Panc1 (cell line): ENCODE measurements around the gene TMEM168. TPM values are rescaled to one million over a fixed set of nuclear protein-coding genes. Genes with fewer than 3 reads are reported as not detected.

Source experiments
- ATAC-seq: fragments of 200-7000 bp; cut with Tn5 transposase; 2 replicates; pipeline ENCODE4 v1.9.1; 2020; ENCODE audit warnings: mild to moderate bottlenecking, moderate library complexity
- BruUV-seq: library from RNA; stranded (reverse); fragments of 400-500 nt; replicated peaks from 2 replicates; lab custom pipeline; 2021; lab: Mats Ljungman, UMichigan
- CTCF ChIA-PET: fragments of 300-600 bp; sonication (Branson Sonifier 250); formaldehyde crosslinking; loops from one replicate; lab custom pipeline; 2022; ENCODE audit warnings: antibody characterized with exemption; lab: Charles Lee
- POLR2A ChIA-PET: fragments of 300-600 bp; sonication (Branson Sonifier 250); formaldehyde crosslinking; loops from one replicate; lab custom pipeline; 2022; ENCODE audit warnings: antibody characterized with exemption; lab: Charles Lee
- DNase-seq: peaks from one replicate; pipeline ENCODE4 v3.0.0-alpha.2; 2010; ENCODE audit warnings: low read depth, low spot score
- H3K27ac ChIP-seq: 2 replicates; pipeline ENCODE4 v1.5.1; 2011; ENCODE audit warnings: mild to moderate bottlenecking, low read length, inconsistent platforms
- H3K27me3 ChIP-seq: fragments of 200-500 bp; sonication (Bioruptor generic); 2 replicates; pipeline ENCODE4 v1.6.0; 2014; ENCODE audit warnings: low read length, inconsistent platforms; ENCODE audit not compliant: control insufficient read depth, insufficient read depth
- H3K36me3 ChIP-seq: fragments of 200-500 bp; sonication (Bioruptor generic); 2 replicates; pipeline ENCODE4 v1.5.1; 2014; ENCODE audit warnings: inconsistent platforms, mild to moderate bottlenecking, low read length, moderate library complexity; ENCODE audit not compliant: control insufficient read depth, insufficient read depth
- H3K4me1 ChIP-seq: 2 replicates; pipeline ENCODE4 v1.5.1; 2011; ENCODE audit warnings: inconsistent platforms, mild to moderate bottlenecking, low read length, moderate library complexity; ENCODE audit not compliant: control insufficient read depth, insufficient read depth
- H3K4me3 ChIP-seq, 2 experiments: 2 replicates each; pipeline ENCODE4 v1.5.1; 2011 to 2012; ENCODE audit warnings: low read depth in 2 of 2, low read length in 2 of 2, mild to moderate bottlenecking in 2 of 2, inconsistent platforms in 1 of 2, moderate library complexity in 1 of 2
- H3K9me3 ChIP-seq: fragments of 200-500 bp; sonication (Bioruptor generic); 2 replicates; pipeline ENCODE4 v1.5.1; 2014; ENCODE audit warnings: low read depth, mild to moderate bottlenecking, inconsistent platforms, low read length, moderate library complexity; ENCODE audit not compliant: control insufficient read depth, insufficient read depth
- POLR2AphosphoS5 ChIP-seq: IDR thresholded peaks from 2 replicates; pipeline ENCODE4 v1.6.1; 2012; ENCODE audit warnings: mild to moderate bottlenecking, low read depth, low read length, moderate library complexity
- SIN3A ChIP-seq: IDR thresholded peaks from 2 replicates; pipeline ENCODE4 v1.6.1; 2012; ENCODE audit warnings: low read depth, mild to moderate bottlenecking, low read length, moderate library complexity, borderline replicate concordance; ENCODE audit not compliant: insufficient read depth
- TCF7L2 ChIP-seq: IDR thresholded peaks from 2 replicates; pipeline ENCODE4 v1.6.1; 2011; ENCODE audit warnings: mild to moderate bottlenecking, low read depth, low read length, inconsistent platforms
- in situ Hi-C: cut with HindIII; loops from 2 replicates; pipeline ENCODE4 v1.10.0; 2016; ENCODE audit warnings: low sequenced_read_pairs, low pct_unique_long_range_greater_than_20kb
- intact Hi-C: fragments of 100-400 bp; cut with micrococcal nuclease; formaldehyde crosslinking; loops from one replicate; pipeline ENCODE4 v1.10.0; 2022; ENCODE audit not compliant: unreplicated experiment
- total RNA-seq: library from RNA; stranded (reverse); gene quantifications from one replicate; pipeline ENCODE4 v1.2.1, GENCODE V29; 2021; ENCODE audit not compliant: unreplicated experiment
- TF ChIP-seq, protein P1 (sequence below), 2 experiments: IDR thresholded peaks; 2 replicates each; pipeline ENCODE4 v1.6.1; 2011 to 2012; ENCODE audit warnings: low read depth in 2 of 2, control low read depth in 1 of 2, low read length in 1 of 2, mild to moderate bottlenecking in 1 of 2, moderate library complexity in 1 of 2; ENCODE audit not compliant: insufficient read depth in 1 of 2
- TF ChIP-seq, protein P2 (sequence below): fragments of 450-650 bp; IDR thresholded peaks from 2 replicates; pipeline ENCODE4 v1.5.1; 2017; ENCODE audit warnings: mild to moderate bottlenecking

Gene TMEM168
- total RNA-seq, 1 experiment from 2014 or later, result 0.26 TPM

DNA sequence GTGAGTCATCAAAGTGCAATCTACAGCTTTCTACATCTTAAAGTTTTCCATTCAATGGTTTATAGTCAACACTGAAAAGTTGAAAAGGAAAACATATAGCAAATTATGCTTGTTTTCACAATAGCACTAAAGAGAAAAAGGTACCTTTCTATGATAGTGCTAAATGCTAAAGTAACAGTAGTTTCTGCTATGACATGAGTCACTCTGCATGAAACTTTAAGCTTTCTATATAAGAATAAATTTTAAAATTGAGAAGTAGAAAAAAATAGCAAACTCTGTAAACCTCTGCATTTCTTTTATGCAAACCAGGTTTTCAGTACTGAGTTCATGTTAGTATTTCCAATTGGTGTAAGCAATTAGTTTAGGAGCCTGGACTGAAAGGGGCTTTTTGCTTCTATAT is 31.2 kb upstream of the TMEM168 start:
- no TSS peak for BruUV-seq
- DNase-seq (no peak), ATAC-seq (no peak)
- CTCF ChIA-PET, result no interaction called here
- no peak overlapping the region for H3K4me3 ChIP-seq
- POLR2A ChIA-PET, result interaction anchor here (0.5 kb wide), 1 partner anchor 86 kb away, joined by 3 read pairs; no protein-coding TSS in a partner anchor
- no peaks in the 10 kb centered on the region for H3K4me1 ChIP-seq
- intact Hi-C loops (no loop called here), in situ Hi-C loops (no loop called here)
- H3K27me3 ChIP-seq, result no peaks in the 10 kb centered on the region
- H3K27ac ChIP-seq, result no peak overlapping the region
- TF ChIP-seq, protein P1, sequence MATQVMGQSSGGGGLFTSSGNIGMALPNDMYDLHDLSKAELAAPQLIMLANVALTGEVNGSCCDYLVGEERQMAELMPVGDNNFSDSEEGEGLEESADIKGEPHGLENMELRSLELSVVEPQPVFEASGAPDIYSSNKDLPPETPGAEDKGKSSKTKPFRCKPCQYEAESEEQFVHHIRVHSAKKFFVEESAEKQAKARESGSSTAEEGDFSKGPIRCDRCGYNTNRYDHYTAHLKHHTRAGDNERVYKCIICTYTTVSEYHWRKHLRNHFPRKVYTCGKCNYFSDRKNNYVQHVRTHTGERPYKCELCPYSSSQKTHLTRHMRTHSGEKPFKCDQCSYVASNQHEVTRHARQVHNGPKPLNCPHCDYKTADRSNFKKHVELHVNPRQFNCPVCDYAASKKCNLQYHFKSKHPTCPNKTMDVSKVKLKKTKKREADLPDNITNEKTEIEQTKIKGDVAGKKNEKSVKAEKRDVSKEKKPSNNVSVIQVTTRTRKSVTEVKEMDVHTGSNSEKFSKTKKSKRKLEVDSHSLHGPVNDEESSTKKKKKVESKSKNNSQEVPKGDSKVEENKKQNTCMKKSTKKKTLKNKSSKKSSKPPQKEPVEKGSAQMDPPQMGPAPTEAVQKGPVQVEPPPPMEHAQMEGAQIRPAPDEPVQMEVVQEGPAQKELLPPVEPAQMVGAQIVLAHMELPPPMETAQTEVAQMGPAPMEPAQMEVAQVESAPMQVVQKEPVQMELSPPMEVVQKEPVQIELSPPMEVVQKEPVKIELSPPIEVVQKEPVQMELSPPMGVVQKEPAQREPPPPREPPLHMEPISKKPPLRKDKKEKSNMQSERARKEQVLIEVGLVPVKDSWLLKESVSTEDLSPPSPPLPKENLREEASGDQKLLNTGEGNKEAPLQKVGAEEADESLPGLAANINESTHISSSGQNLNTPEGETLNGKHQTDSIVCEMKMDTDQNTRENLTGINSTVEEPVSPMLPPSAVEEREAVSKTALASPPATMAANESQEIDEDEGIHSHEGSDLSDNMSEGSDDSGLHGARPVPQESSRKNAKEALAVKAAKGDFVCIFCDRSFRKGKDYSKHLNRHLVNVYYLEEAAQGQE (IDR thresholded peaks at IDR 0.05; ENCODE audit: insufficient read depth in 1 of 2, low read depth in 2 of 2, low read length in 1 of 2), result no peak
- TF ChIP-seq TCF7L2 (no peak), SIN3A (no peak)
- H3K36me3 ChIP-seq, result no peaks in the 10 kb centered on the region
- H3K9me3 ChIP-seq, result no peaks in the 10 kb centered on the region

DNA sequence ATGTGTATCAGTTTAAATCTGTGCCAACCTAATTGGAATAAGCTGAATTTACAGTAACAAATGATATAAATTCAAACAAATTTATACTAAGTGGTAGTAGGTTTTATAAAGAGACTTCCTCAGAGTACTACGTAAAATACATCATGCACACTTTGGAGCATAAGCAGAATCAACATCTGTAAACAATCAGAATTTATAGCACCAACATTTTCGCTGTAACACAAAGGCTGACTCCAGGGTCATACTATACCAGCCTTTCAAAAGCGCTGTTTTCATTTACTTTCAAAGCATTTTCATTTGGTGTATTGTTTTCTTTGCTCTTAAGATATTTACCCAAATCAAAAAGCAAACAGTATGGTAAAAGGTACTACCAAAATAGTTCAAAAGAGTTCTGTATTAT is 29.3 kb upstream of the TMEM168 start:
- Histone ChIP-seq H3K9me3 (no peaks in the 10 kb centered on the region), H3K27ac (no peak overlapping the region), H3K27me3 (no peaks in the 10 kb centered on the region), H3K4me3 (no peak overlapping the region), H3K4me1 (no peaks in the 10 kb centered on the region), H3K36me3 (no peaks in the 10 kb centered on the region)
- no TSS peak for BruUV-seq
- intact Hi-C loops (no loop called here), in situ Hi-C loops (no loop called here)
- no peak for ATAC-seq
- CTCF ChIA-PET, result no interaction called here
- POLR2A ChIA-PET, result no interaction called here
- TF ChIP-seq SIN3A, result no peak
- TF ChIP-seq TCF7L2, result no peak
- TF ChIP-seq, protein P2, sequence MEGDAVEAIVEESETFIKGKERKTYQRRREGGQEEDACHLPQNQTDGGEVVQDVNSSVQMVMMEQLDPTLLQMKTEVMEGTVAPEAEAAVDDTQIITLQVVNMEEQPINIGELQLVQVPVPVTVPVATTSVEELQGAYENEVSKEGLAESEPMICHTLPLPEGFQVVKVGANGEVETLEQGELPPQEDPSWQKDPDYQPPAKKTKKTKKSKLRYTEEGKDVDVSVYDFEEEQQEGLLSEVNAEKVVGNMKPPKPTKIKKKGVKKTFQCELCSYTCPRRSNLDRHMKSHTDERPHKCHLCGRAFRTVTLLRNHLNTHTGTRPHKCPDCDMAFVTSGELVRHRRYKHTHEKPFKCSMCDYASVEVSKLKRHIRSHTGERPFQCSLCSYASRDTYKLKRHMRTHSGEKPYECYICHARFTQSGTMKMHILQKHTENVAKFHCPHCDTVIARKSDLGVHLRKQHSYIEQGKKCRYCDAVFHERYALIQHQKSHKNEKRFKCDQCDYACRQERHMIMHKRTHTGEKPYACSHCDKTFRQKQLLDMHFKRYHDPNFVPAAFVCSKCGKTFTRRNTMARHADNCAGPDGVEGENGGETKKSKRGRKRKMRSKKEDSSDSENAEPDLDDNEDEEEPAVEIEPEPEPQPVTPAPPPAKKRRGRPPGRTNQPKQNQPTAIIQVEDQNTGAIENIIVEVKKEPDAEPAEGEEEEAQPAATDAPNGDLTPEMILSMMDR, result no peak
- TF ChIP-seq, protein P1 (IDR thresholded peaks at IDR 0.05; ENCODE audit: insufficient read depth in 1 of 2, low read depth in 2 of 2, low read length in 1 of 2), result no peak
- TF ChIP-seq POLR2AphosphoS5, result no peak
- DNase-seq, result no peak
